Cerebellar cortex (tissue), 1 donor: Measurements from ENCODE around the gene SLC25A28.

Source experiments
- DNase-seq: peaks from one replicate; pipeline ENCODE4 v3.0.0-alpha.2; 2015; ENCODE audit warnings: low spot score

The SLC25A28 gene

DNA sequence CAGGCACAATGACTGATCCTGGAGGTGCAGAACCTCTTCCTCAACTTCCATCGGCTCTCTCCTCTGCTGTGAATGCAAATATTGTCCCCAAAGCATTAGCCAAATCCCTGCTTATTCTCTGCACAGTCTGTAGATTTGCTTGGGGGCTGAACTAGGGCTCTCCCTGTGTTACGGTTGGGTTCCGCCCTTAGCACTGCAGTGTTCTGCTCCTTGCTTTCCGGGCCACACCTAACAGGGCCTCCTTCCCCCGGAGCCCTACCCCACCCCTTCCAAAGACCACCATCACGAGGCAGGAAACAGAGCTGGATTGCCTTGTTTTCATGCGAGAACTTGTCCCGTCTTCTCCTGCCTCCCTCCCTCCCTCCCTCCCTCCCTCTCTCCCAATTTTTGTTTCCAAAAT lies 36.6 kb downstream of the SLC25A28 start:
- DNase-seq, result no peak

DNA sequence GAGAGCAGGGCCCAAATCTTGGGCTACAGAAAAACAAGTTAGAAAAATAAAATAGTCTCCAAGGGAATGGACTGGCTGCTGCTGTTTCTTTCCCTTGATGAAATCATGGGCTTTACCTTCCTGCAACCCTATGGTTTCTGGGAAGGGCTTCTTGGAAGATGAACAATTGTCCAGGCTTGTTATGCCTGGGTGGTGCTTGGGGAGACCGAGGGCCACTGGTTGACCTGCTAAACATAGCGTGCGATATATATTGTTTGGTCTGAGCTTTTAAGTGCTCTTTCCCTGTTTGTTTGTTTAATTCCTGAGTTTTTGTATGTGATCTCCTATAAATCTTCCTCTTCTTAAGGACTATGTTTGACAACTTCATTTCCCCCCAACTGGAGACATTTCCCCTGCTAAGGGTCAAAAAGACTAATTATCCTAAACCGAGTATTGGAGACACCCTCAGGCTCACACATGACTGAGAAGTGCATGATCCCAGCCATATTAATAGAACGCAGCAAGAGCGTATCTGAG lies 37.9 kb downstream of the SLC25A28 start:
- no peak for DNase-seq

DNA sequence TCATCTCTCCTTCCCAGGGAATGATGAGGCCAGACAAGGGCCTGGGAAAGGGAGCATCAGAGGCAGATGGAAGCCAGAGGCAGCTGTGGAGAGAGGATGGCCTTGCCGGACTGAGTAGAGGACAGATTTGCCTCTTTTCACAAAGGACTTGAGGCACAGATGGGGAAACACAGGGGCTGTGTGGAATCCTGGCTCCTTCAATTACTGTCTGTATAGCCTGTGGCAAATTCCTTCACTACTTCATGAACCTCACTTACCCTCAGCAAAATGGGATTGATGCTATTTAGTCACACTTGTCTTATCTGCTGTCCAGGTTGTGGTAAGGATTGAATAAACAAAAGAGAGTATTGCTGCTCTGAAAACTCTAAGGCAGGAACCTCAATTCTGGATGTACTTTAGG lies 40.3 kb downstream of the SLC25A28 start:
- no peak for DNase-seq

DNA sequence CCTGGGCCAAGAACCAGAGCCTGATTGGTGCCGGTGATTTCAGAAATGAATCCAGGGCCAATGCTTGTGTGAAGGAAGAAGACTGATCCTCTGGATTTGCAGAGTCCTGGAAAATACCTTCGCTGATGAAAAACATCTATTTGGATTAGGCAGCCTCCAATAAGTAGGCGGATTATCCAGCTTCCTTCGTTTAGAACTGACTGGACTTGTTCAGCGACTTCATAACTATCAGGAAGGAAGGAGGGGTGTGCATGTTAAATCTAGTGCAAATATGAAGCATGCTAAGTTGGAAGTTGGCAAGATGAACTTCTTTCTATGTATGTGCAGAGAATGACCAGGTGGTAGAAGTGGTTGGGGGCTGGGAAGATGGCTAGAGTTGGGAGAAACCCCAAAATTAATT lies 46.4 kb downstream of the SLC25A28 start:
- no peak for DNase-seq

DNA sequence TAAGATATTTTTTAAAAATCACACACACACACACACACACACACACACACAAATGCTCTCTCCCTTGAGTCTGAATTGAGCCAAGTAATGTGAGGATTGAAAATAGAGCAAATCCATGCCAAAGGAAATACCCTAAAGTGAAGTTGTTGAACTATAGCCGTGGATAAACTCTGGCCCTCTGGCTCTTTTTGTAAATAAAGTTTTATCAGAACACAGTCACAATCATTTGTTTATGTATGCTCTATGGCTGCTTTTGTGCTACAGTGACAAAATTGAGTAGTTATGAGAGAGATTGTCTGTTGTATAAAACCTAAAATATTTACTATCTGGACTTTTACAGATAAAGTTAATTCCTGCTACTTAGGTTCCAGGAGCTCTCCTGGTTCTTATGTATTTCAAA lies 48.4 kb downstream of the SLC25A28 start:
- no peak for DNase-seq

DNA sequence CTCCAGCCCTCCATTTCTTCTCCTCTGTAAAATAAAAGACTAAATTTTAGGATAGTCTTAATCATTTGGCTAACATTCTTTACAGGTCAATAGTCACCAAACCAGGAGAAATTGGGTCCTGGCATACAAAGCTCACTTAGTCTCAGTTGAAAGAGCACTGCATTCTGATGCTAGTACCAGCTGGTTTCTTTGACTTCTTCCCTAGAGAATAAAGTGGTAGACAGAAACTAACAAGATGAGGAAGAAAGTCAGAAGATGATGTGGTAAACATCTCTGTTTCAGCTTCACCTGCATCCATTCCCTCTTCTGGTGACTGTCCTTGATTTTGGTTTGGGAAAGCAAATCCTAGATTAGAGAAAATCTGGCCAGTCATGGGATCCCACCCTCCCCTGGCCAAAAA lies 50.3 kb downstream of the SLC25A28 start:
- no peak for DNase-seq

DNA sequence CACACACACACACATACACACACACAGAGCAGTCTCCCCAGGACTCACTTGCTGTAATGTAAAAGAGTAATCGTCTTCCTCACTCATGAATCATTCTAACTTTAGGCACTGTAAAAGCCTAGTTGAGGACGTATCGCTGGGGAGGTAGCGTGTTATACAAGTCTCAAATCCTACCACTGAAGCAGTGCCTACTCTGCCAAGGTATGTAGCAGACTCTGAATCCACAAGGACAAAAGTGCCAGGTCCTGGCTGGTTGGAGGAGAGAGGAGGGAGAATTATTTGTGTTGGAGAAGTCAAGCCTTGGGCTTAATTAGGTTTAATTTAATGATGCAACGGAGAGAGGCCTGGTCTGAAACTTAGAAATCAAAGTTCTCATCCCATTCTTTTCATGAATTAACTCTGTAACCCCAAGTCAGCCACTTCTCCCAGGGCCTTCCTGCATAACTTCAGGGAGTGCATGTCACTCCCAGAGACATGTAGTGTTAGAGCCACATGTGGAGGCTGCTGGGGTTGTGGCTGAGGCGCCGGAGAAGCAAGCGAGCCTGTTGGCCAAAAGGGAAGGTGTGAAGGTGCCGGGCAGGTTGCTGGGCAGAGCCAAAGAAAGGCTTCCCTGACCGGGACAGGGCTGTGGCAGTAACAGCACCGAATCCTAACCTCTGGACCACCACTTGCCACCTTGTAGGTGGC lies 50.8 kb downstream of the SLC25A28 start:
- DNase-seq, result no peak

DNA sequence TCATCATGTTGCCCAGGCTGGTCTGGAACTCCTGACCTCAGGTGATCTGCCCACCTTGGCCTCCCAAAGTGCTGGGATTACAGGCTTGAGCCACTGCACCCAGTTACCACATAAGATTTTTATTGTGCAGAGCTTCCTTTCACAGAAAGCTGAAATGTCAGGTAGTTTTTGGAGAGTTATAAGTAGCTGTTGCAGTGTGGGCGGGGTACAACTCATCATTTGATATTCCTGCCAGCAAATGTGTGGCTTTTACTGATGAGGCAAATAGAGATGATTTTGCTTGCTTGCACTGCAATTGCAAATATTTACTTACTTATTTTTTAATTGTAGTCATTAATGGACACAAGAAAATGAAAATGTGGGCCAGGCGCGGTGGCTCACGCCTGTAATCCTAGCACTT lies 55.1 kb downstream of the SLC25A28 start:
- DNase-seq, result no peak

DNA sequence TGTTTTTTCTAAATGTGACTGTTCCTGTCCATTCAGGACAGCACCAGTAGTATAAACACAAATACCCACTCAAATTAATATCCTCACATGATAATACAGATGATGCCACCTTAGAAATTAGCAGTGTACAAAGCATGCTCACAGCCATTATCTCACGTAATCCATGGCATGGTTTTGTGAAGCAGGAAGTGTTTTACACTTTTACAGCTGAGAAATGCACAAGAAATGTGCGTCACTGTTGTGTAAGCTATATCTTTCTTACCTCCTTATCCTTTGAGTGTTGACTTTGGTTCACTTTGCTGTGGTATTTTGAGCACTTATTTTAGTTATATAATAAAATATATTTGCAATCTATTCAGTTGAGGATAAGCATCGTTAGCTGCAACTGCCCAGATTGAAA lies 55.9 kb downstream of the SLC25A28 start:
- DNase-seq, result no peak

DNA sequence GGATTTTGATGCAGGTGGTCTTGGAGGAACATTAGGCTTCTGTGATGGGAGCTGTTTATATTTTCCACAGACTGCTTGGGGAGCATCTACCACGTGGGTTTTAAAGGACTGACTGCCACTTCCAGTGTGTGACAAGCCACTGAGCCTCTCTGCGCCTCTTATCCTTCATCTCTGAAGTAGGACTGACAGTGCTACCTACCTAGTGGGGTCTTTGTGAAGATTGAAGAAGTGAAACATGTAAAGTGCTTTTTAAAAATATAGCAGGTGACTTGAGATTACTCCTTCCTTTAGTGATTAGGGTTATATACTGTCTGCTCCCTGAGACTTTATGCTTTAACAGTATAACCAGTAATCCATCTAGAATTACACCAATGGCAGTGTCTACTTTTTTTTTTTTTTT lies 57.6 kb downstream of the SLC25A28 start:
- DNase-seq, result no peak
